SH-SY5Y (cell line): ENCODE measurements around the gene SLC2A5.

Experiments
- GATA2 ChIP-seq: IDR thresholded peaks from 2 replicates; pipeline ENCODE4 v1.6.1; 2011; ENCODE audit warnings: mild to moderate bottlenecking, low read depth, low read length
- GATA3 ChIP-seq: IDR thresholded peaks from 2 replicates; pipeline ENCODE4 v1.6.1; 2011; ENCODE audit warnings: low read depth, mild to moderate bottlenecking, low read length, moderate library complexity

DNA sequence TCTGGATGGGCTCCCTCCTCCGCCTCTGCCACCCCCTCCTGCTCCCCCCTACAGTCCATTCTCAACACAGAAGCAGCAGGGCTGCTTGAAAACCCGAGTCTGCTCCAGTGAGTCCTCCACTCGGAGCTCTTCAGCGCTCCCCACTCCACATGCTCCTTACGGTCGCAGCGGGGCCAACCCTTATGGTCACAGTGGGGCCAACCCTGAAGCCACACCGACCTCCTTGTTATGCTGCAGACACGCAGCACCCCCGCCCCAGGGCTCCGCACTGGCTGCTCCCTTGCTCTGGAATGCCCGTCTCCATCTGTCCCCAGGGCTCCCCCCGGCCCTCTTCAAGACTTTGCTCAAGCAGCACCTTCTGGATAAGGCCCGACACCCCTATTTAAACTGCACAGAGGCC, 36.9 kb upstream of the SLC2A5 start:
- TF ChIP-seq GATA2, result no peak
- TF ChIP-seq GATA3, result no peak
